ENCODE measurements around the gene ZNF101.

The ZNF101 gene

GRCh38 chr19:19704836-19705235 is 36.2 kb downstream of the ZNF101 start:
- no peak overlapping the region for H3K4me3 ChIP-seq (ENCODE audit: low read depth, low read length)

DNA sequence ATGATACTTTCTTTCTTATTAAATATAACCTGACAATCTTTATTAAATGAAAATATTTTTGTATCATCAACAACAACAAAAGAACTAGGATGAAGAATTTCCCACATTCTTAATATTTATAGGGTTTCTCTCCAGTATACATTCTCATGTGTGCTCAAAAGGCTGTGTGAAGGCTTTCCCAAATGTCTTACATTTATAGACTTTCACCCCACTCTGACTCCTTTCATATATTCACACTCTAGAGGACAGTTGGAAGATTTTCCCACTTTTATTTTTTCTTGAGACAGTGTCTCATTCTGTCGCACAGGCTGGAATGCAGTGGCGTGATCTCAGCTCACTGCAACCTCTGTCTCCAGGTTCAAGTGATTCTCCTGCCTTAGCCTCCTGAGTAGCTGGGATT is 41.9 kb downstream of the ZNF101 start:
- no peak overlapping the region for H3K4me3 ChIP-seq (ENCODE audit: low read depth, low read length)

- no peak overlapping the region for H3K4me3 ChIP-seq (ENCODE audit: low read depth, low read length)
Observed at GRCh38 chr19:19711306-19711933, 42.8 kb downstream of the ZNF101 start.

DNA sequence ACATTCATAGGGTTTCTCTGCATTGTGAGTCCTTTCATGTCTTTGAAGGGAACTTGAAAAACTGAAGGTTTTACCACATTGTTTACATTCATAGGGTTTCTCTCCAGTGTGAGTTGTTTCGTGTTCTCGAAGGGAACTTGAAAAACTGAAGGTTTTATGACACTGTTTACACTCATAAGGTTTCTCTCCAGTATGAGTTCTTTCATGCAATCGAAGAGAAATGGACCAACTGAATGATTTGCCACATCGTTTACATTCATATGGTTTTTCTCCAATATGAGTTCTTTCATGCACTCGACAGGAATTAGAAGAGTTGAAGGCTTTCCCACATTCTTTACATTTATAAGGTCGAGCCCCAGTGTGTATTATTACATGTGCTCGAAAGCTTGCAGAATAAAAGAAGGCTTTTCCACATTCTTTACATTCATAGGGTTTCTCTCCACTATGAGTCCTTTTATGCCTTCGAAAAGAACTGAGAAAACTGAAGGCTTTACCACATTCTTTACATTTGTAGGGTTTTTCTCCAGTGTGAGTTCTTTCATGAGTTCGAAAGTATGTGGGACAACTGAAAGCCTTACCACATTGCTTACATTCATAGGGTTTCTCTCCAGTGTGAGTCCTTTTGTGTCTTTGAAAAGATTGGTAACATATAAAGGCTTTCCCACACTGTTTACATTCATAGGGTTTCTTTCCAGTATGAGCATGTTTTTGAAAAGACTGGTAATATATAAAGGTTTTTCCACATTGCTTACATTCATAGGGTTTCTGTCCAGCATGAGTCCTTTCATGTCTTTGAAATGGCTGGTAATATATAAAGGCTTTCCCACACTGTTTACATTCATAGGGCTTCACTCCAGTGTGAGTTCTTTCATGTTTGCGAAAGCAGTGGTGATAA is 43.5 kb downstream of the ZNF101 start:
- H3K4me3 ChIP-seq (ENCODE audit: low read depth, low read length), result no peak overlapping the region

DNA sequence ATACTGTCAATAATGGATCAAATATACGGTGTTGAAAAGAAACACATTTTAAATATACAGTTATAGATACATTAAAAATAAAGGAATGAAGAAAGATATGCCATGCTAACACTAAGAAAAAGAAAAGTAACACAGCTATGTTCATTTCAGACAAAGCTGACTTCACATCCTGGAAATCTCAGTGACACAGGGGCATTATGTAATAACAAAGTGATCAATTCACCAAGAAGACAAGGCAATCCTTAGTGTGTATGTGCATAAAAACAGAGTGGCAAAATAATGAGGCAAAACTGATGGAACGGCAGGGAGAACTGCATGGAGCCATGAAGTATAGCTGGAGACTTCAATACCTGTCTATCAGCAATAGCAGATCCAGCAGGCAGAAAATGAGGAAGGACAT is 51.2 kb downstream of the ZNF101 start:
- H3K4me3 ChIP-seq (ENCODE audit: low read depth, low read length), result no peak overlapping the region

GRCh38 chr19:19721896-19722295 is 53.3 kb downstream of the ZNF101 start:
- H3K4me3 ChIP-seq (ENCODE audit: low read depth, low read length), result no peak overlapping the region

DNA sequence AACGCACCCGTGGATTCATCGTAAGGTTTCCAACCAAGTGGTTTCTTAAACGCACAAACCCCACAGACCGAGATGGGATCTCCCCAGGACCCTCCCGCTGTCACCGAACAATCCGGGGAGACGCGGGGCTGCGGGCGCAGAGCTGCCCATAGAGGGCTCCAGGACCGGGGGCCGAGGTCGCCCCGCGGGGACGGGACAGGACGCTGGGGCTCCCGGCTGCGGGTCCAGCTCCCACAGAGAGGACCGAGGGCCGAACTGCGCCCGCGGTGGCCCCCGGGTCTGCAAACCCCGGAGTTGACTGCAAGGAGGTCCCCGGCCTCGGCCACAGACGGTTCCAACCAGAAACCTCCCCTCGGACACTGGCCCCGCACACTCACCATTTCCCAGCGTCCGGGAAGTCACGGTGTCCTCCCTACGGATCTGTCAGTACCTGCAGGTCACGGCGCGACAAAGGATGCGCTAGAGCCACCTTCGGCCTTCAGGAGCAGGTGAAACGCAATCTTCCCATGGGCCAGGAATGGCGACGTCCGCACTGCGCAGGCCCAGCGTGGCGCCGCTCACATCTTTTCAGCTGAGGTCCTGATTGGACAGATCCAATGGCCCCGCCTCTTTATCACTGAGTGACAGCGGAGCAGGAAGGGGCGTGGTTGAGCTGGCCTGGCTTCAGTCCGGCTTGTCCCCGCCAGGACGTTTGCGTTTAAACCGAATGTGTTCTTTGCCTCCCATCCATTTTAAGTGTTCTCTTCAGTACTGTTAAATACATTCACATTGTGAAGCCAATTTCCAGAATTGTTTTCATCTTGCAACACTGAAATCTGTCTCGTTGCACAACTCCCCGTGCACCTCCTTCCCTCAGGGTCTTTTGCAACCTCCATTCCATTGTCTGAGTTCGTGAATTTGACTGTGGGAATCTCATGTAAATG is 64.2 kb downstream of the ZNF101 start, which contains the start of gene ZNF14:
TSS of gene ZNF14 (minus strand) at position 534 of the 923 bp plus-strand sequence. CDS start at position 380, 154 bp downstream.
- H3K4me3 ChIP-seq (ENCODE audit: low read depth, low read length), result peak within 1 kb of the TSS; percentile 89

Data from iPS-11a (cell line).